OCI-LY1 (cell line): ENCODE data around the gene ANXA3.

Source experiments
- EZH2 ChIP-seq: fragments of 200-600 bp; sonication (generic), shearing (Covaris generic); IDR thresholded peaks from 2 replicates; pipeline ENCODE4 v1.8.0; 2017; ENCODE audit warnings: borderline replicate concordance, mixed run types, mild to moderate bottlenecking, antibody characterized with exemption, low read length, moderate library complexity, mixed read lengths
- TF ChIP-seq, protein P1 (sequence below): fragments of 200-600 bp; sonication (generic), shearing (Covaris generic); IDR thresholded peaks from 2 replicates; pipeline ENCODE4 v1.5.1; 2017; ENCODE audit warnings: mild to moderate bottlenecking, antibody characterized with exemption, low read length, moderate library complexity, mixed read lengths

- TF ChIP-seq, protein P1, sequence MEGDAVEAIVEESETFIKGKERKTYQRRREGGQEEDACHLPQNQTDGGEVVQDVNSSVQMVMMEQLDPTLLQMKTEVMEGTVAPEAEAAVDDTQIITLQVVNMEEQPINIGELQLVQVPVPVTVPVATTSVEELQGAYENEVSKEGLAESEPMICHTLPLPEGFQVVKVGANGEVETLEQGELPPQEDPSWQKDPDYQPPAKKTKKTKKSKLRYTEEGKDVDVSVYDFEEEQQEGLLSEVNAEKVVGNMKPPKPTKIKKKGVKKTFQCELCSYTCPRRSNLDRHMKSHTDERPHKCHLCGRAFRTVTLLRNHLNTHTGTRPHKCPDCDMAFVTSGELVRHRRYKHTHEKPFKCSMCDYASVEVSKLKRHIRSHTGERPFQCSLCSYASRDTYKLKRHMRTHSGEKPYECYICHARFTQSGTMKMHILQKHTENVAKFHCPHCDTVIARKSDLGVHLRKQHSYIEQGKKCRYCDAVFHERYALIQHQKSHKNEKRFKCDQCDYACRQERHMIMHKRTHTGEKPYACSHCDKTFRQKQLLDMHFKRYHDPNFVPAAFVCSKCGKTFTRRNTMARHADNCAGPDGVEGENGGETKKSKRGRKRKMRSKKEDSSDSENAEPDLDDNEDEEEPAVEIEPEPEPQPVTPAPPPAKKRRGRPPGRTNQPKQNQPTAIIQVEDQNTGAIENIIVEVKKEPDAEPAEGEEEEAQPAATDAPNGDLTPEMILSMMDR = no peak
- no peak for TF ChIP-seq EZH2
Observed at GRCh38 chr4:78599931-78600375, 48.4 kb downstream of the ANXA3 start.
